ENCODE measurements around the gene ITGA7.

DNA sequence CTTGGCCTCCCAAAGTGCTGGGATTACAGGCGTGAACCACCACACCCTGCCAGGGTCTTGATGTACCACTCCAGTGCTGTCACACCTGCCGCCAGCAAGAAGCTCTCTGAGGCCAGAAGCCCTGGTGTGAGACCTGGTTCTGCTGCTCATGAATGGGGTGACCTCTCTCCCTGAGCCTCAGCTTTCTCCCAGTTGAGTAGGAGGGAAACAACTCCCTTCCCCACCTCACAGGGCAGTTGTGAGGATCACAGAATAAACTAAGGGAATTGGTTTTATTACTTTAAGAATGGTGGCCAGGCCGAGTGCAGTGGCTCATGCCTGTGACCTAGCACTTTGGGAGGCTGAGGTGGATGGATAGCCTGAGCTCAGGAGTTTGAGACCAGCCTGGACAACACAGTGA, 26.9 kb upstream of the ITGA7 start:
- TF ChIP-seq, protein P1, sequence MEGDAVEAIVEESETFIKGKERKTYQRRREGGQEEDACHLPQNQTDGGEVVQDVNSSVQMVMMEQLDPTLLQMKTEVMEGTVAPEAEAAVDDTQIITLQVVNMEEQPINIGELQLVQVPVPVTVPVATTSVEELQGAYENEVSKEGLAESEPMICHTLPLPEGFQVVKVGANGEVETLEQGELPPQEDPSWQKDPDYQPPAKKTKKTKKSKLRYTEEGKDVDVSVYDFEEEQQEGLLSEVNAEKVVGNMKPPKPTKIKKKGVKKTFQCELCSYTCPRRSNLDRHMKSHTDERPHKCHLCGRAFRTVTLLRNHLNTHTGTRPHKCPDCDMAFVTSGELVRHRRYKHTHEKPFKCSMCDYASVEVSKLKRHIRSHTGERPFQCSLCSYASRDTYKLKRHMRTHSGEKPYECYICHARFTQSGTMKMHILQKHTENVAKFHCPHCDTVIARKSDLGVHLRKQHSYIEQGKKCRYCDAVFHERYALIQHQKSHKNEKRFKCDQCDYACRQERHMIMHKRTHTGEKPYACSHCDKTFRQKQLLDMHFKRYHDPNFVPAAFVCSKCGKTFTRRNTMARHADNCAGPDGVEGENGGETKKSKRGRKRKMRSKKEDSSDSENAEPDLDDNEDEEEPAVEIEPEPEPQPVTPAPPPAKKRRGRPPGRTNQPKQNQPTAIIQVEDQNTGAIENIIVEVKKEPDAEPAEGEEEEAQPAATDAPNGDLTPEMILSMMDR (IDR thresholded peaks at IDR 0.05), result no peak
- TF ChIP-seq POLR2A (IDR thresholded peaks at IDR 0.05), result no peak
